Thyroid gland (tissue), 4 donors: ENCODE measurements around the gene DDX25. TPM values are rescaled to one million over a fixed set of nuclear protein-coding genes. Genes with fewer than 3 reads are reported as not detected.

Experiments
- DNase-seq, 2 donors: peaks; one replicate each; pipeline ENCODE4 v3.0.0-alpha.2; 2019
- H3K27ac ChIP-seq, 3 donors: fragments of 200-600 bp; sonication (generic); 1 replicate in 2 of 3; 2 replicates in 1 of 3; pipeline ENCODE4 v1.5.1; 2016 to 2019; ENCODE audit warnings: mild to moderate bottlenecking in 1 of 3, moderate library complexity in 1 of 3
- H3K27me3 ChIP-seq: fragments of 200-600 bp; sonication (generic); one replicate; pipeline ENCODE4 v1.5.1; 2019
- H3K36me3 ChIP-seq, 2 donors: fragments of 200-600 bp; sonication (generic); one replicate each; pipeline ENCODE4 v1.5.1; 2016 to 2019
- H3K4me1 ChIP-seq, 2 donors: fragments of 200-600 bp; sonication (generic); one replicate each; pipeline ENCODE4 v1.5.1; 2017 to 2019
- H3K4me3 ChIP-seq, 3 donors: fragments of 200-600 bp; sonication (generic); replicated peaks in 1 of 3; 1 replicate in 2 of 3; 2 replicates in 1 of 3; pipeline ENCODE4 v1.5.1; 2016; ENCODE audit warnings: mild to moderate bottlenecking in 1 of 3
- H3K9me3 ChIP-seq: fragments of 200-600 bp; sonication (generic); one replicate; pipeline ENCODE4 v1.5.1; 2017
- POLR2A ChIP-seq, 2 donors: fragments of 450-650 bp; IDR thresholded peaks; one replicate each; pipeline ENCODE4 v1.6.1; 2017; ENCODE audit warnings: antibody characterized with exemption in 2 of 2, mild to moderate bottlenecking in 2 of 2, moderate library complexity in 1 of 2
- WGBS, 2 donors: methylation state at CpG; one replicate each; pipeline ENCODE4 v1.1.5; 2017; 5-methylcytosine and 5-hydroxymethylcytosine counted together
- intact Hi-C: fragments of 100-400 bp; cut with DNase I; formaldehyde crosslinking; loops from one replicate; pipeline ENCODE4 v1.15.1; 2023
- total RNA-seq, 4 donors: library from RNA; depleted of rRNA; stranded (reverse); fragments of >200 nt; gene quantifications; one replicate each; pipeline ENCODE4 v1.2.3, GENCODE V29; 2016
- TF ChIP-seq, protein P1 (sequence below), 6 experiments: fragments of 200-600 bp in 3 of 6; fragments of 450-650 bp in 3 of 6; sonication (generic) in 3 of 6; IDR thresholded peaks; one replicate each; pipeline ENCODE4 v1.5.1; 2016 to 2019; ENCODE audit warnings: antibody characterized with exemption in 6 of 6, mild to moderate bottlenecking in 2 of 6, inconsistent platforms in 1 of 6, moderate library complexity in 1 of 6

The DDX25 gene
- total RNA-seq, 4 donors from 2014 or later: 1.6 to 3.8 (median 1.9) TPM

DNA sequence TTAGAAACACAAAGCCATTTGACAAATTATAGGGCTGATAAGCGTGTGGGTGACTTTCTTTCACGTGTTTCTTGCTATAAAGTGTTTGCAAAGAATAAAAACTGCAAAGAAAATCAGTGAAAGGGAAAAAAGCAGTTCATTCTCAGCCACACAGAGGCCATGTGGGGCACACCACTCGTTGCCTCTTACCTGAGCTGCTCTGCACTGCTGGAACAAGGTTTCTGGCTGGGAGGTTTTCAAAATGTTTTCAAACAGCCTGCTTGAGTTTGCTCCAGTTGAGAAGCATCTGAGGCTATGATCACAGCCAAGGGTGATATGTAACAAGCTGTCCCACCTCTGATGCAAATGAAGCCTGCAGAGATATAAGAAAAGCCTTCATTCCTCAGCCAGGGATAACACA, 26.8 kb downstream of the DDX25 start:
- H3K36me3 ChIP-seq: no peaks in the 10 kb centered on the region
- H3K4me3 ChIP-seq: no peak overlapping the region
- H3K27me3 ChIP-seq: no peaks in the 10 kb centered on the region
- peaks cover 0 to 8% of the 10 kb centered on the region in 2 donors for H3K4me1 ChIP-seq
- no peaks in the 10 kb centered on the region for H3K9me3 ChIP-seq
- intact Hi-C loops: no loop called here
- 33 to 38% methylated on average over 3 of the region's 3 CpGs for WGBS, 2 donors
- TF ChIP-seq POLR2A (IDR thresholded peaks at IDR 0.05): no peak
- TF ChIP-seq, protein P1, sequence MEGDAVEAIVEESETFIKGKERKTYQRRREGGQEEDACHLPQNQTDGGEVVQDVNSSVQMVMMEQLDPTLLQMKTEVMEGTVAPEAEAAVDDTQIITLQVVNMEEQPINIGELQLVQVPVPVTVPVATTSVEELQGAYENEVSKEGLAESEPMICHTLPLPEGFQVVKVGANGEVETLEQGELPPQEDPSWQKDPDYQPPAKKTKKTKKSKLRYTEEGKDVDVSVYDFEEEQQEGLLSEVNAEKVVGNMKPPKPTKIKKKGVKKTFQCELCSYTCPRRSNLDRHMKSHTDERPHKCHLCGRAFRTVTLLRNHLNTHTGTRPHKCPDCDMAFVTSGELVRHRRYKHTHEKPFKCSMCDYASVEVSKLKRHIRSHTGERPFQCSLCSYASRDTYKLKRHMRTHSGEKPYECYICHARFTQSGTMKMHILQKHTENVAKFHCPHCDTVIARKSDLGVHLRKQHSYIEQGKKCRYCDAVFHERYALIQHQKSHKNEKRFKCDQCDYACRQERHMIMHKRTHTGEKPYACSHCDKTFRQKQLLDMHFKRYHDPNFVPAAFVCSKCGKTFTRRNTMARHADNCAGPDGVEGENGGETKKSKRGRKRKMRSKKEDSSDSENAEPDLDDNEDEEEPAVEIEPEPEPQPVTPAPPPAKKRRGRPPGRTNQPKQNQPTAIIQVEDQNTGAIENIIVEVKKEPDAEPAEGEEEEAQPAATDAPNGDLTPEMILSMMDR (IDR thresholded peaks at IDR 0.05): no peak
- peak; percentile 70 to 71 for DNase-seq
- peak overlapping the region in 1 of 3 donors; percentile 59 for H3K27ac ChIP-seq

DNA sequence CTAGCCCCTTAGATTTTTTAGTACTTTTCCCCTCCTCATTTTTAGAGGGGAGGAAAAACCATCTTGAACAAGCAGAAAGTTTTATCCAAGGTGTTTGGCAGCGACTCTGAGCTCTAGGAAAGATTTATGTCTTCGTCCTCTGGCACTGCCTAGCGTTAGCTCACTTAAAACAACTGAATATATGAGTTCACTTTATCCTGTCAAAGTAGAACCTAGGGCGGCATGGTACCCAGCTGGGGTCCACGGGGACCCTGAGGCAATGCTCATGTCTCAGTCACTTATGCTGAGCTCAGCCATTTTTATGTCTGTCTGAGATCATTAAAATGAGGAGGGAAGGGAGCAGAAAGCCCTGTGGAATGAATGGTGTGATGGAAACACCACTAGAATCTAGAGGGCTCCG, 27.4 kb downstream of the DDX25 start:
- Histone ChIP-seq H3K4me1 (peaks cover 0 to 8% of the 10 kb centered on the region in 2 donors), H3K9me3 (no peaks in the 10 kb centered on the region), H3K27me3 (no peaks in the 10 kb centered on the region), H3K4me3 (no peak overlapping the region), H3K36me3 (no peaks in the 10 kb centered on the region), H3K27ac (peak overlapping the region in 1 of 3 donors; percentile 3)
- 74 to 76% methylated on average over 6 of the region's 6 CpGs for WGBS, 2 donors
- TF ChIP-seq, protein P1 (IDR thresholded peaks at IDR 0.05): no peak
- TF ChIP-seq POLR2A (IDR thresholded peaks at IDR 0.05): no peak
- DNase-seq: no peak
- intact Hi-C loops: no loop called here

DNA sequence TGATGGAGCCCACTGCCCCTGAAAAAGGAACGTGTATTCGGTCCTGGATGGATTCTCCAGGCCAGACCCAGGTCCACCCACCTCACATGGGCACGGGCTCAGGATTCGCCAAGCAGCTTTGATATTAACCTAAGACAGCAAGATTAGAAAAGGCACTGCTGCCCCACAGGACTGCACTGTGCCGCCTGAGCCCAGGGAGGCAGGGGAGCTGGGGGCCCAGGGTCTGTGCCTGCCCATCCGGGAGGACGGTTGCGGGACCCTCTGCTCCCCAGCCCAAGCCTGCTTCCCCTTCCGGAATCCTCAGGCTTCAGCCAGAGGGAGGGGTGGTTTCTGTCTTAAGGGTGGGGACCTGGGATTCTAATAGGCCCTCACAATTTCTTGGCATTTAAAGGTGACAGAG, 28.0 kb downstream of the DDX25 start:
- H3K27ac ChIP-seq: no peak overlapping the region
- TF ChIP-seq, protein P1 (IDR thresholded peaks at IDR 0.05): no peak
- TF ChIP-seq POLR2A (IDR thresholded peaks at IDR 0.05): no peak
- H3K4me3 ChIP-seq: no peak overlapping the region
- 90 to 95% methylated on average over 9 of the region's 9 CpGs for WGBS, 2 donors
- no peaks in the 10 kb centered on the region for H3K9me3 ChIP-seq
- no peaks in the 10 kb centered on the region for H3K36me3 ChIP-seq
- no peaks in the 10 kb centered on the region for H3K27me3 ChIP-seq
- intact Hi-C loops: no loop called here
- DNase-seq: no peak
- H3K4me1 ChIP-seq: peaks cover 0 to 8% of the 10 kb centered on the region in 2 donors

DNA sequence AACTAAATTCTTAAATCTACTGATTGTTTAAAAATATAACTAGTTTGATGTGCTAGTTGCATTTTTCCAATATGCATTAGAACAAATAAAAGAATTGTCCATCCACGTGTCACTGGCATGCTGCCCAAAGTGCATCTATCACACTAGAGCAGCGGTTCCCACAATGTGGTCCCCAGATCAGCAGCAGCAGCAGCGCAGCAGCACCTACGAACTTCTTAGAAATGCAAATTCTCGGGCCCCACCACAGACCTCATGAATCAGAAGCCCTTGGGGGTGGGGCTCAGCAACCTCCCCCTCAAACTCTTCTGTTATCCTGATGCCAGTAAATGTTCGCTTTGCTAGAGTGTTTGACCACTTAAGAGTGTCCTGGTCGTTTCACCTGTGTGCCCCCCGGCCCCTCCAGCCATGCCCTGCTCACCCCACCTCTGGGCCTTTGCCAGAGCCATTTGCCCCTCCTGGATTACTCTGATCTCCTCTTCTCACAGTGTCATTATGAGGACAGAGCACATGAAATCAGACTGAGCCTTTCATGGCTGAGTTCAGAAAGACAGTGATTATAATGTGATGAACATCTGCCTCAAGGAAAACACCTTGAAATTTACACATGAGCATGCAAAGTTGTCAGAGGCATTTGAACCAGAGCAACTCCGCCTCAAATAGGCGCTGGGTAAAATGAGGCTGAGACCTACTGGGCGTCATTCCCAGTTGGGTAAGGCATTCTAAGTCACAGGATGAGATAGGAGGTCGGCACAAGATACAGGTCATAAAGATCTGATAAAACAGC, 28.9 kb downstream of the DDX25 start:
- no peaks in the 10 kb centered on the region for H3K36me3 ChIP-seq
- TF ChIP-seq, protein P1 (IDR thresholded peaks at IDR 0.05): no peak
- no peak for TF ChIP-seq POLR2A (IDR thresholded peaks at IDR 0.05)
- WGBS, 2 donors: 78 to 81% methylated on average over 12 of the region's 12 CpGs
- peaks cover 0 to 12% of the 10 kb centered on the region in 2 donors for H3K4me1 ChIP-seq
- H3K27me3 ChIP-seq: no peaks in the 10 kb centered on the region
- intact Hi-C loops: no loop called here
- no peak for DNase-seq
- H3K27ac ChIP-seq: no peak overlapping the region
- no peak overlapping the region for H3K4me3 ChIP-seq
- no peaks in the 10 kb centered on the region for H3K9me3 ChIP-seq

DNA sequence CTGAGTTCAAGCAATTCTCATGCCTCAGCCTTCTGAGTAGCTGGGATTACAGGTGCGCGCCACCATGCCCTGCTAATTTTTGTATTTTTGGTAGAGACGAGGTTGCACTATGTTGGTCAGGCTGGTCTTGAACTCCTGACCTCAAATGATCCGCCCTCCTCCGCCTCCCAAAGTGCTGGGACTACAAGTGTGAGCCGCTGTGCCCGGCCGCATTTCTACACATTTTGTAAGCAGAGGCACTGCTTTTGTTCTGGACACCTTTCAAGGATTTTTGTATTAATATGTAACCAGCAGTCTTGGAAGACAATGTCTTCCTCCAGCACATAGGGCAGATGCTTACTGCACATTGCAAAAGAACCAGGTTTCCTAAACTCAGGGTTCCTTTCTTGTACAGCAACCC, 30.2 kb downstream of the DDX25 start:
- Histone ChIP-seq H3K36me3 (no peaks in the 10 kb centered on the region), H3K4me3 (no peak overlapping the region), H3K4me1 (peaks cover 0 to 22% of the 10 kb centered on the region in 2 donors), H3K9me3 (no peaks in the 10 kb centered on the region), H3K27ac (no peak overlapping the region), H3K27me3 (no peaks in the 10 kb centered on the region)
- TF ChIP-seq, protein P1 (IDR thresholded peaks at IDR 0.05): no peak
- no peak for TF ChIP-seq POLR2A (IDR thresholded peaks at IDR 0.05)
- DNase-seq: no peak
- intact Hi-C loops: no loop called here
- 95 to 98% methylated on average over 8 of the region's 8 CpGs for WGBS, 2 donors
